Measurements from ENCODE around the gene STX1A.

Gene STX1A

DNA sequence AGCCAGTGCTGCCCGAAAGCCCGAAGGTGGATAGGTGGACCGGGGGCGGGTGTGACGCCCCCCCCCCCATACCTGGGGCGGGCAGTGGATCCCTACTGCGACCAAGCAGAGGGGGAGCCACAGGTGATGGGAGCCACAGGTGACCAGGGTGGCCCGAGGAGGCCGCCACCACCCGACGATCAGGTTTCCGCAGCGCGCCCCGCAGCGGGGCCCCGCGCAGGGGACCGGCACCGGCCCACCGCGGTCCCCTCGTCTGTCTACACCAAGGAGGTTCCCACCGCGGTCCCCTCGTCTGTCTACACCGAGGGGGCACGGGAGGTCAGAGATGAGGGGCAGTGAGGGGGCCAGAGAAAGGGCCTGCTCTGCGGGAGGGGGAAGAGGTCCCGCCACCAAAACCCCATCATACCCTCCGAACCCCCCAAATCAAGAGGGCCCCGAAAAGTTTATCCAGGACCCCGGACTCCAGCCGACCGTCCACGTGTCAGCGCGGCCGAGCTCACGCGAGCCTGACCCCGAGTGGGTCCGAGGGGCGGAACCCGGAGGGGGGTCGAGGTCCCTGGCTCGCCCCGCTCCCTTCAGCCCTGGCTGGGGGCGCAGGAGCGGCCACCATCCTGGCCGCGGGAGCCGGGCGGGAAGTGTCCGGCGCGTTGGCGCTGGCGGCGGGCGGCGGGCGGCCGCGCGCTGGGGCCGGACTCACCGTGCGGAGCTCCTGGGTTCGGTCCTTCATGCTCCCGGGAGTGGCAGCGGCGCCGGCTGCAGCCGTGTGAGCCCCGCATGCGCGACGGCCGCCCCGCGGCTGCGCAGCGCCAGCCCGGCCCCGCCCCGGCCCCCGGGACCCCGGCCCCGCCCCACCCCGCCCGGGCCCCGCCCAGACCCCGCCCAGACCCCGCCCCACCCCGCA, at the start of gene STX1A:
Gene STX1A (minus strand): TSS at position 765 of the 901 bp plus-strand sequence. CDS start 38 bp downstream, at position 727.
- H3K27me3 Mint-ChIP-seq (ENCODE audit: low read depth, poor library complexity): peaks cover 26% of the 10 kb centered on the region
- no peaks in the 10 kb centered on the region for H3K36me3 Mint-ChIP-seq (ENCODE audit: low read depth)
- H3K27ac Mint-ChIP-seq: no peak within 1 kb of the TSS
- H3K9me3 Mint-ChIP-seq: no peaks in the 10 kb centered on the region
- TF ChIP-seq, protein P1, sequence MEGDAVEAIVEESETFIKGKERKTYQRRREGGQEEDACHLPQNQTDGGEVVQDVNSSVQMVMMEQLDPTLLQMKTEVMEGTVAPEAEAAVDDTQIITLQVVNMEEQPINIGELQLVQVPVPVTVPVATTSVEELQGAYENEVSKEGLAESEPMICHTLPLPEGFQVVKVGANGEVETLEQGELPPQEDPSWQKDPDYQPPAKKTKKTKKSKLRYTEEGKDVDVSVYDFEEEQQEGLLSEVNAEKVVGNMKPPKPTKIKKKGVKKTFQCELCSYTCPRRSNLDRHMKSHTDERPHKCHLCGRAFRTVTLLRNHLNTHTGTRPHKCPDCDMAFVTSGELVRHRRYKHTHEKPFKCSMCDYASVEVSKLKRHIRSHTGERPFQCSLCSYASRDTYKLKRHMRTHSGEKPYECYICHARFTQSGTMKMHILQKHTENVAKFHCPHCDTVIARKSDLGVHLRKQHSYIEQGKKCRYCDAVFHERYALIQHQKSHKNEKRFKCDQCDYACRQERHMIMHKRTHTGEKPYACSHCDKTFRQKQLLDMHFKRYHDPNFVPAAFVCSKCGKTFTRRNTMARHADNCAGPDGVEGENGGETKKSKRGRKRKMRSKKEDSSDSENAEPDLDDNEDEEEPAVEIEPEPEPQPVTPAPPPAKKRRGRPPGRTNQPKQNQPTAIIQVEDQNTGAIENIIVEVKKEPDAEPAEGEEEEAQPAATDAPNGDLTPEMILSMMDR (IDR thresholded peaks at IDR 0.05): no peak
- H3K4me3 Mint-ChIP-seq: peak within 1 kb of the TSS; percentile 81
- H3K4me1 Mint-ChIP-seq: peaks cover 38% of the 10 kb centered on the region
- peak; percentile 80 for DNase-seq

DNA sequence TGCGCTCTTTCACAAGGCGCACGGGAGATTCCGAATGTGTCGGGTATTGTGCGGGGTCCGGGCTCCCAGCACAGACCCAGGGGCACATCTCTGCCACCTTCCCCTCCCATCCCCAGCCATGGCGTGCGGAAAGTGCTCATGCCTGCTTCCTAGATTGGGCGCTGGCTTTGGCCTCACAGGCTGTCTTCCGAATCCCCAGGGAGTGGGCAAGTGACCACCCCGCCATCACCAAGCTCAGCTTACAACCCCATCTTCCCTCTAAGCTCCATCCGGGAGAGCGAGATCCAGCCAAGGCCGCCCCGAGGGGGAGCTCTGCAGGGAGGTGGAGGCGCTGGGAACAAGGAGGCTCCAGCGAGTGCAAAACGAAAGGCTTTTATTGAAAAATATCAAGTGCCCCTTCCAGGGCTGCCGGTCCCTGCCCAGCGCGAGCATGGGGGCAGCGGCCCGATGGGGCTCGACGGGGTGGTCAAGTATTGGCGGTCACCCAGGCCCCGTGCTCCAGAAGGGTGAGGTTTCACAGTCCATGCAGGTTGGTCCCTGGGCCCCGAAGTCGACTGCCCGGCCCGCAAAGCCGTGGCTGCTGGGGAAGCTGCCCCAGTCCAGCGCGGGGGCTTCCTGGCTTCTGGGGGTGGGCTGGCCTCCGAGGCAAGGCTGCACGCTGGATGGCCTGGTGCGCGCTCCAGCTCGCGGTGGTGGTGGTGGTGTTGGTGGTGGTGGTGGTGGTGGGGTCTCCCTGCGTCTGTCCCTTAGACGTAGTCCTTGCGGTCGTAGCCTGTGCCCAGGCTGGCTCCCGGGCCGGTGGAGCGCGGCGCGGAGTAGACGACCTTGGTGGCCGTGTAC, 49.4 kb upstream of the STX1A start:
- Mint-ChIP-seq H3K9me3 (no peaks in the 10 kb centered on the region), H3K4me3 (peak overlapping the region; percentile 23), H3K27me3 (ENCODE audit: low read depth, poor library complexity) (peaks cover 69% of the 10 kb centered on the region), H3K27ac (no peak overlapping the region), H3K4me1 (peaks cover 6% of the 10 kb centered on the region), H3K36me3 (ENCODE audit: low read depth) (no peaks in the 10 kb centered on the region)
- TF ChIP-seq, protein P1 (IDR thresholded peaks at IDR 0.05): no peak
- no peak for DNase-seq

DNA sequence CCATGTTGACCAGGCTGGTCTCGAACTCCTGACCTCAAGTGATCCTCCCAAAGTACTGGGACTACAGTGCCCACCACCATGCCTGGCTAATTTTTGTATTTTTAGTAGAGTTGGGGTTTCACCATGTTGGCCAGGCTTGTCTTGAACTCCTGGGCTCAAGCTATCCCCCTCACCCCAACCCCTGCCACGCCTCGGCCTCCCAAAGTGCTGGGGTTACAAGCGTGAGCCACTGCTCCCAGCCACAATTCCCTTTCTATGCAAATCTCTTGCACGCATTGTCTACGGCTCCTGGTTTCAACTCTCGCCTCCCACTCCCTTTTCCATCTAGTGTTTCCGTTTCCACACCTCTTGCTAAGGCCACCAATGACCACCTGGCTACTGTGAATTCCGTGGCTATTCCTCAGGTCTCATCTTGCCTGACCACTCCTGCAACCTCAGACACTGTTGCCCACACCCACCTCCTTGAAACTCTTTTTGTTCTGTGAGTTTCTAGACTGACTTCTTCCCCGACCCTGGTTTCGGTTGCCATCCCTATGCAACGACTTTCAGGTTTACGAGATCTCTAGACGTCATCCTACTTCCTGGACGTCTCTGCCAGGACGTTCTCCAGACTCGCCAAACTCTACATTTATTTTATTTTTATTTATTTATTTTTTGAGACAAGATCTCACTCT, 47.2 kb upstream of the STX1A start:
- H3K27me3 Mint-ChIP-seq (ENCODE audit: low read depth, poor library complexity): peaks cover 54% of the 10 kb centered on the region
- no peaks in the 10 kb centered on the region for H3K36me3 Mint-ChIP-seq (ENCODE audit: low read depth)
- H3K4me3 Mint-ChIP-seq: no peak overlapping the region
- H3K4me1 Mint-ChIP-seq: peaks cover 18% of the 10 kb centered on the region
- no peak for DNase-seq
- H3K9me3 Mint-ChIP-seq: no peaks in the 10 kb centered on the region
- TF ChIP-seq, protein P1 (IDR thresholded peaks at IDR 0.05): no peak
- no peak overlapping the region for H3K27ac Mint-ChIP-seq

DNA sequence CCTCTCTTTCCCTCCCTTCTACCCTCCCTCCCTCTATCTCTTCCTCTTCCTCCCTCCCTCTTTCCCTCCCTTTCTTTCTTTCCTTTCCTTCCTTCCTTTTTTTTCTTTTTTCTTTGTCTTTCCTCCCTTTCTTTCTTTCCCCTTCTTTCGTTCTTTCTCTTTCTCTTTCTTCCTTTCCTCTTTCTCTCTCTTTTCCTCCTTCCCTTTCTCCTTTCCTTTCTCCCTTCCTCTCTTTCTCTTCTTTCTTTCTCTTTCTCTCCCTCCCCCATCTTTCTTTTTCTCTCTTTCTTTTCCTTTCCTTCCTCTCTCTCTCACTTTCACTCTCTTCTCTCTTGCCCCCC, 43.2 kb upstream of the STX1A start:
- Mint-ChIP-seq H3K4me1 (peaks cover 15% of the 10 kb centered on the region), H3K36me3 (ENCODE audit: low read depth) (no peaks in the 10 kb centered on the region), H3K27me3 (ENCODE audit: low read depth, poor library complexity) (peaks cover 20% of the 10 kb centered on the region), H3K4me3 (no peak overlapping the region), H3K9me3 (no peaks in the 10 kb centered on the region), H3K27ac (peak overlapping the region; percentile 30)
- TF ChIP-seq, protein P1 (IDR thresholded peaks at IDR 0.05): no peak
- no peak for DNase-seq

DNA sequence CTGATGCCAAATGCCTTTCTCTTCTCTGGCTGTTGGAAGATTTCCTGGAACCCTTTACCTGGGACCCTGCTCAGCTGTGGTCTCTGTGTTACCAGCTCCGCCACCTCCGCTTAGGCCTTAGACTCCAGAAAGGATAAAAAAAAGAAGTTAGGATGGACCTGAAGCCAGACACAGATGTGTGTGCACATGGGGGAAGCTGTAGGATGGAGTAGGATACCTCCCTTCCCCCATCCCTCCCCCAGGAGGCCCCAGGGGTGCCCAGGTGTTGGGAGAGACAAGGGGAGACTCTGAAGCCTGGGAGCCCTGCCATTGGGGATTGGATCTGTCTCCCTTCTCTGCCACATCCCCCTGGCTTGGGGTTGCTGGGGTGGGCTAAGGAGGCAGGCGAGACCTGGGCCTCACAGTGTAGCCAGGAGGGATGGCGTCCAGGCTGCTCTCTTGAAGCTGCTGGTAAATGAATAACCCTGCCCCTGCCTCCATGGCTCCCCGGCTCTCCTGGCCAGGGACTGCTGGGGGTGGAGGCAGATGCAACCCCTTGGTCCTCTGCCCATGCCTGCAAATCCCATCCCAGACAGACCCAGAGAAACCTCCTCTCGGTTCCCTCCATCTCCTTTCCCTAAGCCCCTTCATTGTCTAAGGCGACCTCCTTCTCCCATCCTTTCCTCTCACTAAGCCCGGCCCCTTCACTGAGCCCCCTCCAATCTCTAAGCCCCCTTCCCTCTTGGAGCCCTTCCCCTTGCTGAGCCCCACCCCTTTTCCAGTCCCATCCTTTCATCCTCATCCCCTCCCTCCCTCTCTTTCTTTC, 42.6 kb upstream of the STX1A start:
- Mint-ChIP-seq H3K27ac (no peak overlapping the region), H3K4me3 (no peak overlapping the region), H3K4me1 (peaks cover 21% of the 10 kb centered on the region), H3K9me3 (no peaks in the 10 kb centered on the region), H3K27me3 (ENCODE audit: low read depth, poor library complexity) (peaks cover 14% of the 10 kb centered on the region), H3K36me3 (ENCODE audit: low read depth) (no peaks in the 10 kb centered on the region)
- TF ChIP-seq, protein P1 (IDR thresholded peaks at IDR 0.05): no peak
- no peak for DNase-seq

Measured in nephron progenitor cell (in vitro differentiated cells).